D341Med (cell line): Measurements from ENCODE around the gene SASS6.
A peak's percentile ranks its signal among the peaks of the same experiment; 100 is the strongest.

Experiments used
- DNase-seq: peaks from one replicate; pipeline ENCODE4 v3.0.0; 2012; ENCODE audit warnings: low spot score

The SASS6 gene

GRCh38 chr1:100045206-100045605, 87.5 kb downstream of the SASS6 start:
- DNase-seq = no peak

- no peak for DNase-seq
Measured at GRCh38 chr1:100039591-100039990, 93.1 kb downstream of the SASS6 start.

GRCh38 chr1:100038660-100039287, 94.0 kb downstream of the SASS6 start:
- DNase-seq = no peak

DNA sequence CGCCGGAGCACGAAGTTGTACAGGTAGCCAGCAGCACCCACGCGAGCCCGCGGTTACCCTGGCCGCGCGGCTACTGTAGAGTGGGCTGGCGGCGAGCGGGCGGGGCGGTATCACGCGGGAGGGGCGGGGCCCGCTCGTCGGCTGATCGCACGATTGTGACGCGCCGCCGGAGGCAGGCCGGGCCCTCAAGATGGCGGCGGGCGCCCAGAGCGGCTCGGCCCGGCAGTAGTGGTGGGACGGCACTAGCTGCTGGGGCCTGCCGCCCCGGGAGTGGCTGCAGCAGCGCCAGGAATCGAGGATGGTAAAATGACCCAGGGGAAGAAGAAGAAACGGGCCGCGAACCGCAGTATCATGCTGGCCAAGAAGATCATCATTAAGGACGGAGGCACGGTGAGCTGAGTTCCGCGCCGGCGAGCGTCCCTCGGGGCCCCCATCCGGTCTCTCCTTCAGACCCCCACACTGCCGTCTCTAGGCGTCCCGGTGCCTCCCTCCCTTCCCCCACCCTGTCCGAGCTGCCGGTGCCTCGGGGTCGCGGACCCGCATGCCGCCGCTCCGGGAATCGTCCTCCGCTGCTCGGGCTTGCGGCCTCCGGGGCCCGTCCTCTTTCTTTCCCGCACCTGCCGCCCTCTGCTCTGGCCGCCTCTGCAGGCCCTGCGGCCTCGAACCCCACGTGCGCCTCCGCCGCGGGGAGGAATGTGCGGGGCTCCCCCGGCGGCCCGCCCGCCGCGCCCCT, 94.6 kb downstream of the SASS6 start:
- DNase-seq = peak; percentile 93

DNA sequence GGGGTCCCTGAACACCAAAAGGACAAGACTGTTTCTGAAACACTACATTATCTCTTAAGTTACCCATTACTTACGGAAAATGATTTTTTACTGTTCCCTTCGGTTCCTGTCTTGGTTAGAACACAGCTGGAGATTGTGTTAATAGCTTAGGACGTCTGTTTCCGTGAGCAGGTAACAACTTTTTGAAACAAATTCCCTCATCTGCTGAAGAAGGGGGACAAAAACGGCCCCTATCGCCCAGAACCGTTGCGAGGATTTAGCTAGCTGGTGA, 95.1 kb downstream of the SASS6 start:
- DNase-seq = no peak

GRCh38 chr1:100036718-100037655, 95.7 kb downstream of the SASS6 start:
- DNase-seq = peak; percentile 30

DNA sequence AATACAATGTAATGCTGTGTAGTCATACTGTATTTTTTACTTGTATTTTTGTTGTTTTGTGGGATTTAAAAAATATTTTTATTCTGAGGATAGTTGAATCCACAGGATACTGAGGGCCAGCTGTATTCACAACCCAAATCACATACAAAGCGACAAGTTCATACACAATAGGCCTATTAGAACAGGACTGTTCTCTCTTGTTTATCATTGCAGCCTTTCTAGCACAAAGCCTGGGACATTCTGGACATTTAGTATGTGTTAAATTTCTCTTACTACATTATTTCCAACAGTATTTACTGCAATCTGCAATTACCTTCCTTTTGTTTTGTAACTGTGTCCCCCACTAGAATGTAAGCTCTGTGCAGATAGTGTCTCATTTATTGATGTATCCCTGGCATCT, 97.5 kb downstream of the SASS6 start:
- no peak for DNase-seq

GRCh38 chr1:100034470-100034869, 98.3 kb downstream of the SASS6 start:
- peak; percentile 50 for DNase-seq
